HK-2 (cell line): ENCODE data around the gene RHBDL1.

Source experiments
- DNase-seq: peaks from one replicate; pipeline ENCODE4 v3.0.0-alpha.2; 2018; ENCODE audit not compliant: unreplicated experiment

The RHBDL1 gene

DNA sequence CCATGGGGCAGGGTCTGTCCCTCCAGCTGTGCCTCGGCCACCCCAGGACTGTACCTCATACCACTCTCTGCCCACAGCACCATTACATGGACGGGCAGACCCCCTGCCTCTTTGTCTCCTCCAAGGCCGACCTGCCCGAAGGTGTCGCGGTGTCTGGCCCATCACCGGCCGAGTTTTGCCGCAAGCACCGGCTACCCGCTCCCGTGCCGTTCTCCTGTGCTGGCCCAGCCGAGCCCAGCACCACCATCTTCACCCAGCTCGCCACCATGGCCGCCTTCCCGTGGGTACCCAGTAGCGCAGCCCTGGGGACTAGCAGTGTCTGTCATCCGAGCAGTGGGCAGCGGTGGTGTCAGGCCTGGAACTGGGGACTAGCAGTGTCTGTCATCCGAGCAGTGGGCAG lies 2.6 kb upstream of the RHBDL1 start:
- DNase-seq = no peak

DNA sequence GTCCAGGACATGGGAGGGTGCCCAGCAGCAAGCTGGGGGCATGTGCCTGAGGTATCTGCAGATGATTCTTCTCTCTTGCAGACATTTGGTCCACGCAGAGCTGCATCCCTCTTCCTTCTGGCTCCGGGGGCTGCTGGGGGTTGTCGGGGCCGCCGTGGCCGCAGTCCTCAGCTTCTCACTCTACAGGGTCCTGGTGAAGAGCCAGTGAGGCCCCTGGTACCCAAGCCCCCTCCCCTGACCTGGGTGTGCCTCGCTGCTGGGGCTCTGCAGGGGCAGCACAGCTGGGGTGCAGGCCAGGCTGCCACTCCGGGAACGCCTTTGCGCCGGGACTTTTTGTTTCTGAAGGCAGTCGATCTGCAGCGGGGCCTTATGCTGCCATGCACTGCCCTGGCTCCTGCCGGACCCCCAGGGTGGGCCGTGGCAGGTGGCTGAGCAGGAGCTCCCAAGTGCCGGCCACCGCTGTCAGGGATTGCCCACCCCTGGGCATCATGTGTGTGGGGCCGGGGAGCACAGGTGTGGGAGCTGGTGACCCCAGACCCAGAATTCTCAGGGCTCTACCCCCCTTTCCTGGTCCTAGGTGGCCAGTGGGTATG lies 2.0 kb upstream of the RHBDL1 start:
- DNase-seq = no peak

GRCh38 chr16:674214-674881 lies 1.1 kb upstream of the RHBDL1 start:
- DNase-seq = no peak

DNA sequence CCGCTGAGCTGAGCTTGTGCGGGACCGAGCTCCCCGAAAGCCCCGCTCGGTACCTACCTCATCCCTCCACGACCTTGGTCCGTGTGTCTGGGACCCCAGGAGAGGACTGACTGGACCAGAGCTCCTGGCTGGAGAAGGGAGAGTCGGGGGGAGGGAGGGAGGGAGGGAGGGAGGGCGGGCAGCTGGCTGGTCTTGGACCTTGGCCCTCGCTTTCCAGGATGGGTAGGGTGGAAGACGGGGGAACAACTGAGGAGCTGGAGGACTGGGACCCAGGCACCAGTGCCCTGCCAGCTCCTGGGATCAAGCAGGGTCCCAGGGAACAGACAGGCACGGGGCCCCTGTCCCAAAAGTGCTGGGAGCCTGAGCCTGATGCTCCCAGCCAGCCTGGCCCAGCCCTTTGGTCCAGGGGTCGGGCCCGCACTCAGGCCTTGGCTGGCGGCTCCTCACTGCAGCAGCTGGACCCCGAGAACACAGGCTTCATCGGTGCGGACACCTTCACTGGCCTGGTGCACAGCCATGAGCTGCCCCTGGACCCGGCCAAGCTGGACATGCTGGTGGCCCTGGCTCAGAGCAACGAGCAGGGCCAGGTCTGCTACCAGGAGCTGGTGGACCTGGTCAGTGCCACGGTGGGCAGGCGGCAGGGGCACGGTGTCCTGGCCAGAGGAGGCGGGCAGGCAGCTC lies 553 bp downstream of the RHBDL1 start:
- no peak for DNase-seq

DNA sequence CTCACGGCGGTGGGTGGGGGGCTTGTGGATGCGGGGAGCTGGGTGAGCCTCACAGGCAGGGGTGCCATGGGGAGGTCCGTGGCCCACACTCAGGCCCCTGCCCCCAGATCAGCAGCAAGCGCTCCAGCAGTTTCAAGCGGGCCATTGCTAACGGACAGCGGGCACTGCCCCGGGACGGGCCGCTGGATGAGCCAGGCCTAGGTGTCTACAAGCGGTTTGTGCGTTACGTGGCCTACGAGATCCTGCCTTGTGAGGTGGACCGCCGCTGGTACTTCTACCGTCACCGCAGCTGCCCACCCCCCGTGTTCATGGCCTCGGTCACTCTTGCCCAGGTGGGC lies 1.1 kb downstream of the RHBDL1 start:
- no peak for DNase-seq

DNA sequence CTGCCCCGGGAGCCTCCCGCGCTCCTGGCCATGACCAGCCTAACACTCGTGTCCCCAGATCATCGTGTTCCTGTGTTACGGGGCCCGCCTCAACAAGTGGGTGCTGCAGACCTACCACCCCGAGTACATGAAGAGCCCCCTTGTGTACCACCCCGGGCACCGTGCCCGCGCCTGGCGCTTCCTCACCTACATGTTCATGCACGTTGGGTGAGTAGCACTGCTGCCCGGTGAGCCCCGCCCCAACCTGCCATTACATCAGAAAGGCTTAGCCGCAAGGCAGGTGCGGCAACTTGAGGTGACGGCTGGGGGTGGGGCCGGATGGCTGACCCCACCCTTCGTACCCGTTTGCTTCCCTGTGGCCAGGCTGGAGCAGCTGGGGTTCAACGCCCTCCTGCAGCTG lies 1.4 kb downstream of the RHBDL1 start:
- DNase-seq = no peak

- no peak for DNase-seq
Observed at GRCh38 chr16:677316-678190, 2.1 kb downstream of the RHBDL1 start.

GRCh38 chr16:678209-678857 lies 2.9 kb downstream of the RHBDL1 start:
- no peak for DNase-seq

- DNase-seq = peak; percentile 55
Observed at GRCh38 chr16:678858-679813, 3.7 kb downstream of the RHBDL1 start.

DNA sequence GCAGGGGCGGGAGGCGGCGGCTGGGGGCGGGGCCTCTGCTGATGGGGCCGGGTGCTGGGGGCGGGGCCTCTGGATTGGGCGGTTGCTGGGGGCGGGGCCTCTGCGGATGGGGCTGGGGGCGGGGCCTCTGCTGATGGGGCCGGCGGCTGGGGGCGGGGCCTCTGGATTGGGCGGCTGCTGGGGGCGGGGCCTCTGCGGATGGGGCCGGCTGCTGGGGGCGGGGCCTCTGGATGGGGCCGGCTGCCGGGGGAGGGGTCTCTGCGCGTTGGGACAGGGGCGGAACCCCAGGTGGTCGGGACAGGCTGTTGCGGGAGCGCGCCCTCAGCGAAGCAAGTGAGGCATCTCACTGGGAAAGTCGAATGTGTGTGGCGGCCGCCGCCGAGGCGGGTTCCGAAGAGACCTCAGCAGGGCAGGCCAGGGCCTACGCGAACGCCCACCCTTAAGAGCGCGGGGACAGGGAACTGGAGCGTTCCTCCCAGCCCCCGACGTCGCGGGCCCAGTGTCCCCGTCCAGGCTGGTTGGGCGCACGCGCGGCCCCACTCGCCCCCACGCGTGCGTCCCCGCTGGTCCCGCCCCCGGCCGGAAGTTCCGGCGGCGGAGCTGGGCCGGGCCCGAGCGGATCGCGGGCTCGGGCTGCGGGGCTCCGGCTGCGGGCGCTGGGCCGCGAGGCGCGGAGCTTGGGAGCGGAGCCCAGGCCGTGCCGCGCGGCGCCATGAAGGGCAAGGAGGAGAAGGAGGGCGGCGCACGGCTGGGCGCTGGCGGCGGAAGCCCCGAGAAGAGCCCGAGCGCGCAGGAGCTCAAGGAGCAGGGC lies 4.5 kb downstream of the RHBDL1 start, which contains the start of gene STUB1:
Gene STUB1, plus strand, starts transcription at position 597 of the 811 bp plus-strand sequence. Its CDS starts 116 bp downstream, at position 713.
- peak; percentile 92 for DNase-seq

- no peak for DNase-seq
Observed at GRCh38 chr16:680625-680945, 5.1 kb downstream of the RHBDL1 start.

DNA sequence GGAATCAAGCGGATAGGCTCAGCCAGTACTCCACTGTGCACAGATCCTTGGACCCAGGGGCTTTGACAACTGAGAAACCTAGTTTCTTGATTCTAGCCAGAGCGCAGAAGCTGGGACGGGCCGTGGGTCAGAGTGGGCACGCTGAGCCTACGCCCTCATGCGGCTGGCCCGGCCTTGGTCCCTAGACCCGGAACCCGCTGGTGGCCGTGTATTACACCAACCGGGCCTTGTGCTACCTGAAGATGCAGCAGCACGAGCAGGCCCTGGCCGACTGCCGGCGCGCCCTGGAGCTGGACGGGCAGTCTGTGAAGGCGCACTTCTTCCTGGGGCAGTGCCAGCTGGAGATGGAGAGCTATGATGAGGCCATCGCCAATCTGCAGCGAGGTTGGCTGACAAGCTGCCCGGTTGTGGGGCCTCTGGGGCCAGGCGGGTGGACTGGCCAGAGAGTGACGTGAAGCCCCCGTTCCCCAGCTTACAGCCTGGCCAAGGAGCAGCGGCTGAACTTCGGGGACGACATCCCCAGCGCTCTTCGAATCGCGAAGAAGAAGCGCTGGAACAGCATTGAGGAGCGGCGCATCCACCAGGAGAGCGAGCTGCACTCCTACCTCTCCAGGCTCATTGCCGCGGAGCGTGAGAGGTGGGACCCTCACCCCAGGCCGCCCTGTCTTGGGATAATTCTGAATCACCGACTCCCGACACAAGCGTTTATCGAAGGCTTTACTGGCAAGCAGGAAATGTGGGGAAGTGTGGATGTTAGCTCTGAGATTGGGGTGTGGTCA lies 5.7 kb downstream of the RHBDL1 start:
- peak; percentile 45 for DNase-seq

- no peak for DNase-seq
Observed at GRCh38 chr16:681746-682427, 6.4 kb downstream of the RHBDL1 start.

GRCh38 chr16:682493-683395 lies 7.3 kb downstream of the RHBDL1 start:
- DNase-seq = no peak

DNA sequence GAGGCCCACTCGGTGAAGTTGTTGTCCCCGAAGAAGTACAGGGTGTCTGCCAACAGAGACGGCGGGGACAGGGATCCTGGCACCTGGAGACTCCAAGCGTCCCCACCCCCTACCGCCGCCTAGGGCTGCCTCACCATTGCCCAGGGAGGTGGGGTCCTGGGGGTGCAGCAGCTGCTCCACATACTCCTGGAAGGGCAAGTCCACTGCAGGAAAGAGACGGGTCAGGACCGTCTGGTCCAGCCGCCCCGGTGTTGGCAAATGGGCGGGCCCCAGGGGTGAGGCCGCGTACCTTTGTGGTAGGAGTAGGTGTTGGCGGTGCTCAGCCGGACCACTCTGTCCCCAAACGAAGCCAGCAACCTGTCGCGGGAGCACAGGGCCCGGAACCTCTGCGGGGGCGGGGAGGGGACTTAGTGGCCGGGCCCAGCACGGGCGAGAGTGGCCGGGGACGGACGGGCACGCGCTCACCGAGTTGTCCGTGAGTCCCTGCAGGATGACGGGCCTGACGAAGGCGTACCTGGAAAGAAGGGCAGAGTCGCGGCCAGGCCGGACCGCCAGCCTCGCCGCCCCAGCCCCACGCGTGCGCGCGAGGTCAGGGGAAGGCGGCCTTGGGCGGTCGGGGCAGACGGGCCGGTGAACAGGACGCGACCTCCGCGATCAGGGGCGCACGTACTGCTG lies 8.1 kb downstream of the RHBDL1 start:
- no peak for DNase-seq

DNA sequence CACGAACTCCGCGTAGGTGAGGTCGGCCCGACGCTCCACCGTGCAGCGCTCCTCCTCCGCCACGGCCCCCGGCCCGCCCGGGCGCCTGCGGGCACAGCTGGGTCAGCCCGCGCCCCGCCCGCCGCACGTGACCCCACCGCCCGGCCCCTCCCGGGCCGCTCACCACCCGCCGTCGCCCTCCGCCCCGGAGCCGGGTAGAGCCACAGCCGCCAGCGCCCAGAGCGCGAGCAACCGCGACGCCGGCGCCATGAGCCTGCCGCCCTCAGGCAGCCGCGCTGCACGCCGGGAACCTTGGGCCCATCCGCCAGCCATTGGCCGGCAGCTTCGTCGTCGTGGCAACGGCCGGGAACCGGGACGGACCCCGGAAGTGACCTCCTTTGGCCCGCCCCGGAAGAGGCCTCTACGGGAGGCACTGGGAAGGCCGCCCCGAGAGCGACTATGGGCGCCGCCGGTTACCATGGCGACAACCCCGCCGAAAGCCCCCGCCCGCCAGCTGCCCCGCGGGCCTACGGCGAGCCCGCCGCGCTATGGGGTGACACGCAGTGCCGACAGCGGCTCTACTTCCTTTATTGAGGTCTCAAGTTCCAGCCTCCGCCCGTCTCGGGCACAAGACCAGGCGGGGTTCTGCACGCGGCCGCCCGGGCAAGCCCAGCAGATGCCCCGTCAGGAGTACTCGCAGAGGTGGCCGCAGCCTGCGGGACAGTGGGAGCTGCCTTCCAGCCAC lies 8.8 kb downstream of the RHBDL1 start, which contains the start of gene JMJD8:
Gene JMJD8, minus strand, starts transcription at position 264 of the 724 bp plus-strand sequence. Its CDS starts 15 bp downstream, at position 249.
- peak; percentile 89 for DNase-seq
